Stimulated activated naive CD4-positive, alpha-beta T cell treated with Interleukin-2 at 50 U/mL for 16 hours (primary cell): ENCODE data around the gene KATNB1.
A peak's percentile ranks its signal among the peaks of the same experiment; 100 is the strongest.
"Not testable (repeated sequence)": the region's sequence is repeated elsewhere in the genome, so short reads cannot be mapped to it uniquely, and the experiment has no call there.

ENCODE experiments used
- DNase-seq: peaks from one replicate; lab custom pipeline; 2025; lab: John Stamatoyannopoulos, UW

The KATNB1 gene

GRCh38 chr16:57701759-57702371, 33.7 kb upstream of the KATNB1 start:
- no peak for DNase-seq

GRCh38 chr16:57703416-57704010, 32.1 kb upstream of the KATNB1 start:
- DNase-seq: no peak

GRCh38 chr16:57704011-57704904, 31.3 kb upstream of the KATNB1 start:
- DNase-seq: no peak

- DNase-seq: no peak
Measured at GRCh38 chr16:57704905-57705852, 30.4 kb upstream of the KATNB1 start.

GRCh38 chr16:57706717-57707116, 28.9 kb upstream of the KATNB1 start:
- no peak for DNase-seq

- no peak for DNase-seq
Measured at GRCh38 chr16:57707331-57707730, 28.2 kb upstream of the KATNB1 start.

GRCh38 chr16:57708168-57708567, 27.4 kb upstream of the KATNB1 start:
- DNase-seq: no peak

- no peak for DNase-seq
Measured at GRCh38 chr16:57709663-57710062, 25.9 kb upstream of the KATNB1 start.

GRCh38 chr16:57711346-57711745, 24.2 kb upstream of the KATNB1 start:
- DNase-seq: no peak

- DNase-seq: no peak
Measured at GRCh38 chr16:57711993-57712392, 23.6 kb upstream of the KATNB1 start.

GRCh38 chr16:57712569-57712968, 23.0 kb upstream of the KATNB1 start:
- not testable (repeated sequence) for DNase-seq

- no peak for DNase-seq
Measured at GRCh38 chr16:57713596-57713995, 22.0 kb upstream of the KATNB1 start.

GRCh38 chr16:57714047-57714446, 21.5 kb upstream of the KATNB1 start:
- no peak for DNase-seq

- peak; percentile 16 for DNase-seq
Measured at GRCh38 chr16:57720142-57720575, 15.4 kb upstream of the KATNB1 start.

GRCh38 chr16:57721356-57722209, 14.0 kb upstream of the KATNB1 start:
- DNase-seq: no peak

- DNase-seq: no peak
Measured at GRCh38 chr16:57722210-57722499, 13.4 kb upstream of the KATNB1 start.

GRCh38 chr16:57722651-57723050, 12.9 kb upstream of the KATNB1 start:
- DNase-seq: no peak

GRCh38 chr16:57723170-57723569, 12.4 kb upstream of the KATNB1 start:
- no peak for DNase-seq

- no peak for DNase-seq
Measured at GRCh38 chr16:57724531-57724930, 11.0 kb upstream of the KATNB1 start.

- no peak for DNase-seq
Measured at GRCh38 chr16:57725151-57725550, 10.4 kb upstream of the KATNB1 start.

GRCh38 chr16:57725554-57725953, 10.0 kb upstream of the KATNB1 start:
- no peak for DNase-seq
